Measurements from ENCODE around the gene ZNF451.
"Not testable (repeated sequence)": the region's sequence is repeated elsewhere in the genome, so short reads cannot be mapped to it uniquely, and the experiment has no call there.

GRCh38 chr6:57090458-57091067, 575 bp downstream of the ZNF451 start:
- not testable (repeated sequence) for TF ChIP-seq CTCF (conservative IDR thresholded peaks at IDR 0.05; ENCODE audit: low read depth, low read length); EZH2 (IDR thresholded peaks at IDR 0.05; ENCODE audit: low read length, unreplicated experiment)
